Measurements from ENCODE around the gene HOXC11.
A peak's percentile ranks its signal among the peaks of the same experiment; 100 is the strongest.

HOXC11 gene

GRCh38 chr12:53960187-53961024, 12.5 kb upstream of the HOXC11 start:
- DNase-seq (ENCODE audit: extremely low read depth, low read depth): no peak
- no peak overlapping the region for H3K4me3 ChIP-seq (replicated peaks; ENCODE audit: low read depth, low read length)
- no peak for TF ChIP-seq CTCF (IDR thresholded peaks at IDR 0.05; ENCODE audit: low read depth, low read length, missing control alignments)

GRCh38 chr12:53961025-53961761, 11.7 kb upstream of the HOXC11 start:
- H3K4me3 ChIP-seq (replicated peaks; ENCODE audit: low read depth, low read length): no peak overlapping the region
- no peak for DNase-seq (ENCODE audit: extremely low read depth, low read depth)
- TF ChIP-seq CTCF (IDR thresholded peaks at IDR 0.05; ENCODE audit: low read depth, low read length, missing control alignments): no peak

GRCh38 chr12:53963005-53963404, 9.9 kb upstream of the HOXC11 start:
- TF ChIP-seq CTCF (IDR thresholded peaks at IDR 0.05; ENCODE audit: low read depth, low read length, missing control alignments): no peak
- H3K4me3 ChIP-seq (replicated peaks; ENCODE audit: low read depth, low read length): no peak overlapping the region
- no peak for DNase-seq (ENCODE audit: extremely low read depth, low read depth)

GRCh38 chr12:53963434-53964314, 9.3 kb upstream of the HOXC11 start:
- TF ChIP-seq CTCF (IDR thresholded peaks at IDR 0.05; ENCODE audit: low read depth, low read length, missing control alignments): no peak
- no peak for DNase-seq (ENCODE audit: extremely low read depth, low read depth)

GRCh38 chr12:53964315-53964713, 8.6 kb upstream of the HOXC11 start:
- no peak for DNase-seq (ENCODE audit: extremely low read depth, low read depth)
- no peak for TF ChIP-seq CTCF (IDR thresholded peaks at IDR 0.05; ENCODE audit: low read depth, low read length, missing control alignments)
- no peak overlapping the region for H3K4me3 ChIP-seq (replicated peaks; ENCODE audit: low read depth, low read length)

More at GRCh38 chr12:53963434-53964314, 9.3 kb upstream of the HOXC11 start:
- H3K4me3 ChIP-seq (replicated peaks; ENCODE audit: low read depth, low read length): no peak overlapping the region

GRCh38 chr12:53965281-53966084, 7.4 kb upstream of the HOXC11 start:
- no peak for TF ChIP-seq CTCF (IDR thresholded peaks at IDR 0.05; ENCODE audit: low read depth, low read length, missing control alignments)
- DNase-seq (ENCODE audit: extremely low read depth, low read depth): no peak
- H3K4me3 ChIP-seq (replicated peaks; ENCODE audit: low read depth, low read length): peak overlapping the region; percentile 49
